T-cell (primary cell): Measurements from ENCODE around the gene FETUB. TPM values are rescaled to one million over a fixed set of nuclear protein-coding genes. Genes with fewer than 3 reads are reported as not detected.

Source experiments
- ATAC-seq, 4 experiments: fragments of 200-7000 bp in 3 of 4; fragments of 150-1000 bp in 1 of 4; cut with Tn5 transposase; replicated peaks in 1 of 4; 1 replicate in 3 of 4; 2 replicates in 1 of 4; pipeline ENCODE4 v1.10.0; 2021; ENCODE audit warnings: moderate library complexity in 3 of 4, mild to moderate bottlenecking in 2 of 4, moderate number of reproducible peaks in 1 of 4
- CTCF ChIA-PET, 2 donors: fragments of 300-600 bp; sonication (Branson Sonifier 250); formaldehyde crosslinking; loops; one replicate each; lab custom pipeline; 2022; ENCODE audit warnings: antibody characterized with exemption in 2 of 2; lab: Charles Lee
- POLR2A ChIA-PET, 2 donors: fragments of 300-600 bp; sonication (Branson Sonifier 250); formaldehyde crosslinking; loops; one replicate each; lab custom pipeline; 2022; ENCODE audit warnings: antibody characterized with exemption in 2 of 2; lab: Charles Lee
- DNase-seq, 35 experiments: peaks; one replicate each; pipeline versions ENCODE4 v3.0.0 to v3.0.0-alpha.2; 2013 to 2023
- H3K27ac ChIP-seq: one replicate; pipeline ENCODE4 v1.5.1; 2013; ENCODE audit warnings: low read length
- H3K27me3 ChIP-seq, 2 experiments: replicated peaks in 1 of 2; 1 replicate in 1 of 2; 2 replicates in 1 of 2; pipeline versions ENCODE4 v1.6.1 to v1.7.0; 2013; ENCODE audit warnings: low read length in 1 of 2, mixed read lengths in 1 of 2; ENCODE audit not compliant: control insufficient read depth in 2 of 2, insufficient read depth in 2 of 2; ENCODE audit errors: extremely low read depth in 1 of 2
- H3K36me3 ChIP-seq, 2 donors: 1 replicate in 1 of 2; 2 replicates in 1 of 2; pipeline versions ENCODE4 v1.6.1 to v1.7.0; 2013; ENCODE audit warnings: low read length in 1 of 2; ENCODE audit not compliant: control insufficient read depth in 2 of 2, insufficient read depth in 1 of 2; ENCODE audit errors: extremely low read depth in 1 of 2
- H3K4me1 ChIP-seq, 2 experiments: 1 replicate in 1 of 2; 2 replicates in 1 of 2; pipeline versions ENCODE4 v1.6.1 to v1.7.0; 2013; ENCODE audit warnings: low read length in 2 of 2, mixed read lengths in 1 of 2; ENCODE audit not compliant: insufficient read depth in 2 of 2, control insufficient read depth in 1 of 2; ENCODE audit errors: extremely low read depth in 1 of 2
- H3K4me3 ChIP-seq, 2 donors: 1 replicate in 1 of 2; 2 replicates in 1 of 2; pipeline versions ENCODE4 v1.5.1 to v1.7.0; 2013; ENCODE audit warnings: mild to moderate bottlenecking in 2 of 2, low read length in 1 of 2, moderate library complexity in 1 of 2; ENCODE audit not compliant: control insufficient read depth in 1 of 2; ENCODE audit errors: extremely low read depth in 1 of 2
- H3K9me3 ChIP-seq: 2 replicates; pipeline ENCODE4 v1.7.0; 2013
- H3K27ac Mint-ChIP-seq, 2 donors: one replicate each; pipeline ENCODE4 v1.8.0; 2020 to 2021; ENCODE audit warnings: mild to moderate bottlenecking in 2 of 2, mixed read lengths in 2 of 2
- H3K27me3 Mint-ChIP-seq, 2 donors: one replicate each; pipeline ENCODE4 v1.8.0; 2021 to 2022; ENCODE audit warnings: mixed read lengths in 2 of 2
- H3K36me3 Mint-ChIP-seq: one replicate; pipeline ENCODE4 v1.8.0; 2021; ENCODE audit warnings: mixed read lengths
- H3K4me1 Mint-ChIP-seq, 3 donors: one replicate each; pipeline ENCODE4 v1.8.0; 2020 to 2022; ENCODE audit warnings: mixed read lengths in 3 of 3, mild to moderate bottlenecking in 1 of 3
- H3K4me3 Mint-ChIP-seq, 3 donors: one replicate each; pipeline ENCODE4 v1.8.0; 2020 to 2022; ENCODE audit warnings: mild to moderate bottlenecking in 3 of 3, mixed read lengths in 3 of 3, moderate library complexity in 3 of 3
- H3K9me3 Mint-ChIP-seq, 3 donors: one replicate each; pipeline ENCODE4 v1.8.0; 2020 to 2022; ENCODE audit warnings: mixed read lengths in 3 of 3
- WGBS: methylation state at CpG from one replicate; pipeline ENCODE4 v1.1.5; 2013; ENCODE audit warnings: missing lambda C conversion rate; ENCODE audit not compliant: insufficient coverage; 5-methylcytosine and 5-hydroxymethylcytosine counted together
- total RNA-seq, 35 experiments: library from RNA in 6 of 35; stranded (reverse) in 6 of 35; fragments of 120-200 nt in 1 of 35; gene quantifications; one replicate each; pipeline versions ENCODE4 v1.2.1 to v1.2.4 and lab custom pipeline; 2013 to 2026

The FETUB gene
- total RNA-seq, 5 donors from 2014 or later (not counting 1 experiment from before 2014, with no cell fraction given): not detected

- H3K4me3 Mint-ChIP-seq: no peak overlapping the region
- CTCF ChIA-PET: no interaction called here
- peaks cover 18 to 30% of the 10 kb centered on the region in 2 donors for H3K27me3 Mint-ChIP-seq
These were observed 1.9 kb upstream of the FETUB start for GRCh38 chr3:186638259-186638658.

GRCh38 chr3:186640473-186640818, 247 bp downstream of the FETUB start:
- H3K4me3 Mint-ChIP-seq: no peak overlapping the region
- CTCF ChIA-PET: no interaction called here

More at GRCh38 chr3:186638259-186638658, 1.9 kb upstream of the FETUB start:
- Histone ChIP-seq H3K36me3 (no peaks in the 10 kb centered on the region), H3K4me3 (no peak overlapping the region), H3K27ac (no peak overlapping the region), H3K4me1 (no peaks in the 10 kb centered on the region), H3K9me3 (no peaks in the 10 kb centered on the region), H3K27me3 (peaks cover 0 to 10% of the 10 kb centered on the region in 2 experiments)
- POLR2A ChIA-PET: no interaction called here
- ATAC-seq: no peak
- no peaks in the 10 kb centered on the region for H3K9me3 Mint-ChIP-seq
- WGBS: no CpG with 5 or more reads among the region's 2 CpGs
- H3K27ac Mint-ChIP-seq: no peak overlapping the region
- no peaks in the 10 kb centered on the region for H3K4me1 Mint-ChIP-seq
- H3K36me3 Mint-ChIP-seq: no peaks in the 10 kb centered on the region
- no peak for DNase-seq

GRCh38 chr3:186640929-186641328, 730 bp downstream of the FETUB start:
- no peaks in the 10 kb centered on the region for H3K9me3 Mint-ChIP-seq
- DNase-seq: no peak
- Histone ChIP-seq H3K27ac (no peak overlapping the region), H3K27me3 (peaks cover 0 to 10% of the 10 kb centered on the region in 2 experiments), H3K4me1 (no peaks in the 10 kb centered on the region), H3K9me3 (no peaks in the 10 kb centered on the region), H3K36me3 (no peaks in the 10 kb centered on the region), H3K4me3 (no peak overlapping the region)
- ATAC-seq: no peak
- peaks cover 21 to 28% of the 10 kb centered on the region in 2 donors for H3K27me3 Mint-ChIP-seq
- CTCF ChIA-PET: no interaction called here
- no peaks in the 10 kb centered on the region for H3K4me1 Mint-ChIP-seq
- POLR2A ChIA-PET: no interaction called here
- no peak overlapping the region for H3K4me3 Mint-ChIP-seq
- H3K27ac Mint-ChIP-seq: no peak overlapping the region
- H3K36me3 Mint-ChIP-seq: no peaks in the 10 kb centered on the region

More at GRCh38 chr3:186640473-186640818, 247 bp downstream of the FETUB start:
- Mint-ChIP-seq H3K27ac (no peak overlapping the region), H3K27me3 (peaks cover 21 to 28% of the 10 kb centered on the region in 2 donors), H3K36me3 (no peaks in the 10 kb centered on the region), H3K9me3 (no peaks in the 10 kb centered on the region), H3K4me1 (no peaks in the 10 kb centered on the region)
- POLR2A ChIA-PET: no interaction called here
- Histone ChIP-seq H3K27me3 (peaks cover 0 to 10% of the 10 kb centered on the region in 2 experiments), H3K4me1 (no peaks in the 10 kb centered on the region), H3K36me3 (no peaks in the 10 kb centered on the region), H3K9me3 (no peaks in the 10 kb centered on the region), H3K27ac (no peak overlapping the region), H3K4me3 (no peak overlapping the region)
- WGBS: 89% methylated on average over 9 of the region's 9 CpGs
- no peak for DNase-seq
- ATAC-seq: no peak

GRCh38 chr3:186642014-186642413, 1.8 kb downstream of the FETUB start:
- H3K4me3 Mint-ChIP-seq: no peak overlapping the region
- POLR2A ChIA-PET: no interaction called here

GRCh38 chr3:186643493-186643892, 3.3 kb downstream of the FETUB start:
- no CpG with 5 or more reads among the region's 1 CpG for WGBS
- H3K4me1 Mint-ChIP-seq: no peaks in the 10 kb centered on the region
- ChIA-PET CTCF (interaction anchor here in 1 of 2 donors (0.6 kb wide), 2 partner anchors 468 to 506 kb away, joined by 7 to 10 read pairs; no protein-coding TSS in a partner anchor), POLR2A (interaction anchor here in 1 of 2 donors (0.9 kb wide), 1 partner anchor 136 kb away, joined by 3 read pairs; no protein-coding TSS in a partner anchor)
- H3K27ac Mint-ChIP-seq: no peak overlapping the region
- H3K4me3 Mint-ChIP-seq: no peak overlapping the region
- Histone ChIP-seq H3K27ac (no peak overlapping the region), H3K4me3 (no peak overlapping the region), H3K9me3 (no peaks in the 10 kb centered on the region), H3K4me1 (no peaks in the 10 kb centered on the region), H3K27me3 (peaks cover 0 to 4% of the 10 kb centered on the region in 2 experiments), H3K36me3 (no peaks in the 10 kb centered on the region)
- ATAC-seq (no peak), DNase-seq (no peak)
- no peaks in the 10 kb centered on the region for H3K9me3 Mint-ChIP-seq
- no peaks in the 10 kb centered on the region for H3K36me3 Mint-ChIP-seq
- H3K27me3 Mint-ChIP-seq: peaks cover 16 to 26% of the 10 kb centered on the region in 2 donors

More at GRCh38 chr3:186642014-186642413, 1.8 kb downstream of the FETUB start:
- Histone ChIP-seq H3K27me3 (peaks cover 0 to 10% of the 10 kb centered on the region in 2 experiments), H3K9me3 (no peaks in the 10 kb centered on the region), H3K4me3 (no peak overlapping the region), H3K36me3 (no peaks in the 10 kb centered on the region), H3K27ac (no peak overlapping the region), H3K4me1 (no peaks in the 10 kb centered on the region)
- CTCF ChIA-PET: no interaction called here
- Mint-ChIP-seq H3K36me3 (no peaks in the 10 kb centered on the region), H3K4me1 (no peaks in the 10 kb centered on the region), H3K9me3 (no peaks in the 10 kb centered on the region), H3K27me3 (peaks cover 22 to 28% of the 10 kb centered on the region in 2 donors), H3K27ac (no peak overlapping the region)
- WGBS: no CpG with 5 or more reads among the region's 3 CpGs
- no peak for DNase-seq
- no peak for ATAC-seq

GRCh38 chr3:186644683-186645082, 4.5 kb downstream of the FETUB start:
- Histone ChIP-seq H3K9me3 (no peaks in the 10 kb centered on the region), H3K27ac (no peak overlapping the region), H3K36me3 (no peaks in the 10 kb centered on the region), H3K27me3 (peaks cover 0 to 7% of the 10 kb centered on the region in 2 experiments), H3K4me1 (no peaks in the 10 kb centered on the region), H3K4me3 (no peak overlapping the region)
- ChIA-PET POLR2A (no interaction called here), CTCF (no interaction called here)
- Mint-ChIP-seq H3K9me3 (no peaks in the 10 kb centered on the region), H3K4me3 (no peak overlapping the region), H3K36me3 (no peaks in the 10 kb centered on the region), H3K27ac (no peak overlapping the region), H3K27me3 (peaks cover 13 to 20% of the 10 kb centered on the region in 2 donors), H3K4me1 (no peaks in the 10 kb centered on the region)
- WGBS: 90% methylated on average over 3 of the region's 3 CpGs
- no peak for DNase-seq
- no peak for ATAC-seq
